B cell (primary cell): ENCODE data around the gene RAP1GAP2. TPM values are rescaled to one million over a fixed set of nuclear protein-coding genes. Genes with fewer than 3 reads are reported as not detected.

ENCODE experiments used
- ATAC-seq: fragments of 200-7000 bp; cut with Tn5 transposase; one replicate; pipeline ENCODE4 v1.10.0; 2021; ENCODE audit warnings: low read depth, mild to moderate bottlenecking, moderate number of reproducible peaks, moderate library complexity
- CTCF ChIA-PET: fragments of 350-600 bp; sonication (Branson Sonifier 250); formaldehyde crosslinking; loops from one replicate; lab custom pipeline; 2021; ENCODE audit warnings: antibody characterized with exemption, inconsistent platforms; lab: Charles Lee
- POLR2A ChIA-PET: fragments of 350-600 bp; sonication (Branson Sonifier 250); formaldehyde crosslinking; loops from one replicate; lab custom pipeline; 2021; ENCODE audit warnings: antibody characterized with exemption; lab: Charles Lee
- DNase-seq: peaks from one replicate; pipeline ENCODE4 v3.0.0; 2013
- H2AFZ ChIP-seq: 2 replicates; pipeline ENCODE4 v1.6.1; 2012; ENCODE audit warnings: mild to moderate bottlenecking, low read depth, low read length; ENCODE audit not compliant: insufficient read depth, poor library complexity, severe bottlenecking
- H3K27ac ChIP-seq, 2 donors: 1 replicate in 1 of 2; 2 replicates in 1 of 2; pipeline ENCODE4 v1.5.1; 2012 to 2013; ENCODE audit warnings: low read length in 2 of 2, mild to moderate bottlenecking in 2 of 2, moderate library complexity in 1 of 2
- H3K27me3 ChIP-seq, 4 experiments: fragments of 200-600 bp in 1 of 4; sonication (generic) in 1 of 4; replicated peaks in 1 of 4; 1 replicate in 2 of 4; 2 replicates in 2 of 4; pipeline versions ENCODE4 v1.6.1 to v1.7.0; 2013 to 2016; ENCODE audit warnings: low read length in 3 of 4, mild to moderate bottlenecking in 2 of 4, mixed read lengths in 1 of 4, moderate library complexity in 1 of 4; ENCODE audit not compliant: insufficient read depth in 4 of 4, control insufficient read depth in 3 of 4; ENCODE audit errors: control extremely low read depth in 1 of 4
- H3K36me3 ChIP-seq, 2 experiments: replicated peaks in 1 of 2; 1 replicate in 1 of 2; 2 replicates in 1 of 2; pipeline versions ENCODE4 v1.6.1 to v1.7.1; 2013; ENCODE audit warnings: low read length in 1 of 2; ENCODE audit not compliant: insufficient read depth in 2 of 2, control insufficient read depth in 1 of 2; ENCODE audit errors: control extremely low read depth in 1 of 2, extremely low read depth in 1 of 2
- H3K4me1 ChIP-seq, 2 donors: fragments of 200-600 bp in 1 of 2; sonication (generic) in 1 of 2; 1 replicate in 1 of 2; 2 replicates in 1 of 2; pipeline versions ENCODE4 v1.5.1 to v1.6.1; 2013 to 2017; ENCODE audit warnings: low read length in 2 of 2; ENCODE audit not compliant: control insufficient read depth in 2 of 2, insufficient read depth in 2 of 2
- H3K4me2 ChIP-seq: replicated peaks from 2 replicates; pipeline ENCODE3; 2012; ENCODE audit warnings: mild to moderate bottlenecking, low read depth, low read length; ENCODE audit not compliant: poor library complexity, severe bottlenecking
- H3K4me3 ChIP-seq, 5 experiments: fragments of 200-600 bp in 1 of 5; sonication (generic) in 1 of 5; 1 replicate in 3 of 5; 2 replicates in 2 of 5; pipeline versions ENCODE4 v1.5.1 to v1.7.0; 2011 to 2016; ENCODE audit warnings: low read length in 4 of 5, mild to moderate bottlenecking in 4 of 5, low read depth in 2 of 5, control low read depth in 1 of 5, moderate library complexity in 1 of 5; ENCODE audit not compliant: insufficient read depth in 1 of 5; ENCODE audit errors: control extremely low read depth in 1 of 5, extremely low read depth in 1 of 5
- H3K79me2 ChIP-seq: fragments of 200-600 bp; sonication (generic); one replicate; pipeline ENCODE4 v1.6.0; 2016; ENCODE audit warnings: low read length; ENCODE audit not compliant: control insufficient read depth, insufficient read depth
- H3K9ac ChIP-seq: fragments of 200-600 bp; sonication (generic); 2 replicates; pipeline ENCODE4 v1.6.1; 2017; ENCODE audit warnings: mild to moderate bottlenecking, low read length, moderate library complexity
- H3K9me3 ChIP-seq, 3 donors: one replicate each; pipeline versions ENCODE4 v1.6.1 to v1.7.1; 2013; ENCODE audit warnings: low read length in 2 of 3; ENCODE audit not compliant: control insufficient read depth in 2 of 3, insufficient read depth in 1 of 3; ENCODE audit errors: control extremely low read depth in 1 of 3
- H4K20me1 ChIP-seq: 2 replicates; pipeline ENCODE4 v1.6.0; 2012; ENCODE audit warnings: mild to moderate bottlenecking, low read length; ENCODE audit not compliant: insufficient read depth, control insufficient read depth, poor library complexity, severe bottlenecking
- H3K27ac Mint-ChIP-seq: one replicate; pipeline ENCODE4 v1.8.0; 2021; ENCODE audit warnings: mixed read lengths
- H3K27me3 Mint-ChIP-seq: one replicate; pipeline ENCODE4 v1.8.0; 2021; ENCODE audit warnings: mixed read lengths
- H3K4me1 Mint-ChIP-seq: one replicate; pipeline ENCODE4 v1.8.0; 2021; ENCODE audit warnings: mixed read lengths
- H3K4me3 Mint-ChIP-seq: one replicate; pipeline ENCODE4 v1.8.0; 2021; ENCODE audit warnings: mixed read lengths
- H3K9me3 Mint-ChIP-seq: one replicate; pipeline ENCODE4 v1.8.0; 2022; ENCODE audit warnings: mixed read lengths; ENCODE audit not compliant: insufficient read depth
- CTCF ChIP-seq: fragments of 200-600 bp; IDR thresholded peaks from one replicate; pipeline ENCODE4 v1.8.0; 2022; ENCODE audit warnings: antibody characterized with exemption, mild to moderate bottlenecking
- EZH2 ChIP-seq: IDR thresholded peaks from 2 replicates; pipeline ENCODE4 v1.6.1; 2012; ENCODE audit warnings: borderline replicate concordance, low read depth, mild to moderate bottlenecking, moderate library complexity, low read length; ENCODE audit not compliant: insufficient read depth, poor library complexity, severe bottlenecking
- WGBS: methylation state at CpG from one replicate; pipeline ENCODE4 v1.1.5; 2013; ENCODE audit warnings: missing lambda C conversion rate; ENCODE audit not compliant: insufficient coverage; 5-methylcytosine and 5-hydroxymethylcytosine counted together
- intact Hi-C: fragments of 100-400 bp; cut with micrococcal nuclease; formaldehyde crosslinking; loops from one replicate; pipeline ENCODE4 v1.10.0; 2022
- polyA plus RNA-seq: library from polyadenylated mRNA; depleted of rRNA; stranded (reverse); fragments of >200 nt; gene quantifications from 2 replicates; pipeline ENCODE4 v1.2.3, GENCODE V29; 2012
- total RNA-seq, 2 donors: library from RNA; stranded (reverse); fragments of 120-200 nt in 1 of 2; gene quantifications; 1 replicate in 1 of 2; 2 replicates in 1 of 2; pipeline versions ENCODE4 v1.2.3 to v1.2.4, GENCODE V29; 2013 to 2022

Gene RAP1GAP2
- total and polyA plus RNA-seq, 2 donors (not counting 1 experiment from before 2014, with no cell fraction given), result 14.9 to 16.4 TPM

DNA sequence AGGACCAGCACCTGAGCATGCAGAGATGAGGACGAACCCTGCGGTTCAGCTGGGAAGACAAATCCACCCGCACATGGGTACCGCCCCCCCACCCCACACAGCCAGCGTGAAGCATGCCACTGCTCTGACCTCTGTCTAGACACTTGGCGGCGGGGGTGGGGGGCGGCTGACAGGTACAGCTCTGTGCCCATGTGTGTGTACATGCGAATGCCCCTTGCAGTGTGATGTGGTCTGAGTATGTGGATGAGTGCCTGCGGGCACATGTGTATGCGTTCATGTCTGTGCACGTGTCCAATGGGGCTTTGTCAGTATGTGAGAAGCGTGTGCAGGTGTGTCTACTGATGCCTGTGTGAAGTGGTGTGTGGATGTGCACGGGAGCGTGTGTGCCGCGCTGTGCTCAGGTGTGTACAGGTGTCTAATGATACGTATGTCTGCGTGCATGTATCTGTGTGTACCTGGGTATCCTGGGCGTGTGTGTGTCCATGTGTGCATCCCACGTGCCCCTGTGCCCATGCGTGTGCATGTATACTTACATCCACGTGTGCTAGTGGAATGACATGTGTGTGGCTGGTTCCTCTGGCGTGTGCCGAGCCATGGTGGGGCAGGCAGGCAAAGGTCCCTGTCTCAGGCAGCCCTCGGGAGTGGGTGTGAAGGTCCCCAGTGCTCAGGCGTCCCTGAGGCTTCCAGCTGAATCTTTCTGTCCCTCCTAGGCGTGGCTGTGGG, 636 bp upstream of the RAP1GAP2 start:
- Mint-ChIP-seq H3K27me3 (no peaks in the 10 kb centered on the region), H3K4me3 (peak overlapping the region; percentile 96), H3K9me3 (no peaks in the 10 kb centered on the region), H3K4me1 (peaks cover 79% of the 10 kb centered on the region), H3K27ac (peak overlapping the region; percentile 91)
- Histone ChIP-seq H3K27me3 (peaks cover 0 to 1% (median under 1%) of the 10 kb centered on the region in 4 experiments), H3K9ac (peak overlapping the region; percentile 69), H3K27ac (peak overlapping the region; percentile 7 to 33), H3K4me2 (peak overlapping the region; percentile 95), H3K36me3 (peaks cover 0 to 4% of the 10 kb centered on the region in 2 experiments), H3K4me3 (peak overlapping the region; percentile 43 to 78 (median 62)), H3K4me1 (peaks cover 64 to 83% of the 10 kb centered on the region in 2 donors), H4K20me1 (no peaks in the 10 kb centered on the region), H2AFZ (peak overlapping the region; percentile 68), H3K79me2 (peaks cover 6% of the 10 kb centered on the region), H3K9me3 (no peaks in the 10 kb centered on the region)
- CTCF ChIA-PET, result interaction anchor here (0.9 to 3.1 kb wide), 10 partner anchors 9 to 217 kb away, joined by 5 to 18 read pairs (median 8); no protein-coding TSS in a partner anchor
- no peak for TF ChIP-seq EZH2
- TF ChIP-seq CTCF, result no peak
- DNase-seq (peak; percentile 47), ATAC-seq (no peak)
- intact Hi-C loops, result loop anchor here (1.0 kb wide), 2 partner anchors 9 to 19 kb away; no protein-coding TSS in a partner anchor
- 41% methylated on average over 25 of the region's 28 CpGs for WGBS
- POLR2A ChIA-PET, result interaction anchor here (0.6 to 2.1 kb wide), 4 partner anchors 9 to 207 kb away, joined by 3 to 22 read pairs (median 6); no protein-coding TSS in a partner anchor

DNA sequence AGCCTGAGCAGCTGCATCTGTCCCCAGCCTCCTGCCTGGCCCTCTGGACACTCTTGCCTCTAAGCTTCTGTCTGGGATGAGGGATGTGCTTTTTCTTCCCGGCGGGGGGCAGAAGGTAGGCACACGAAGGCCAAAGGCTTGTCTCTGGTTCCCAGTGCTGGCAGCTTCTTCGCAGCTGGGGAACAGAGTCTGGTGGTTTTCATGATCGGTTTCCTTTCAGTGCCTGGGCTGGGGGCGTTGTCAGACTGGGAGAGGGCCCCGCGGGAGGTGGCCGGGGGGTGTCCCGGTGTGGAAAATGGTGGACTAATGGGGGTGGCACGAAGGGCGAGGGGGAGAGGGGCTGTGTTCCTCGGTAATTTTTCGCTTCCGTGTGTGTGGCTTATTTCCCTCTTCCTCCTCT, 988 bp downstream of the RAP1GAP2 start:
- Histone ChIP-seq H3K9me3 (no peaks in the 10 kb centered on the region), H3K27me3 (no peaks in the 10 kb centered on the region), H3K79me2 (peaks cover 6% of the 10 kb centered on the region), H3K4me2 (peak overlapping the region; percentile 95), H3K27ac (no peak overlapping the region), H4K20me1 (no peaks in the 10 kb centered on the region), H3K4me3 (peak overlapping the region; percentile 18 to 78 (median 57)), H3K36me3 (peaks cover 0 to 5% of the 10 kb centered on the region in 2 experiments), H2AFZ (peak overlapping the region; percentile 68), H3K4me1 (peaks cover 50 to 67% of the 10 kb centered on the region in 2 donors), H3K9ac (peak overlapping the region; percentile 69)
- intact Hi-C loops, result no loop called here
- ATAC-seq, result no peak
- Mint-ChIP-seq H3K27ac (peak overlapping the region; percentile 91), H3K4me1 (peaks cover 64% of the 10 kb centered on the region), H3K4me3 (peak overlapping the region; percentile 96), H3K9me3 (no peaks in the 10 kb centered on the region), H3K27me3 (no peaks in the 10 kb centered on the region)
- DNase-seq, result no peak
- 8% methylated on average over 6 of the region's 15 CpGs for WGBS
- ChIA-PET POLR2A (interaction anchor here (1.3 kb wide), 1 partner anchor 11 kb away, joined by 3 read pairs; no protein-coding TSS in a partner anchor), CTCF (interaction anchor here (0.7 to 3.1 kb wide), 6 partner anchors 11 to 52 kb away, joined by 3 to 18 read pairs (median 8); no protein-coding TSS in a partner anchor)
- no peak for TF ChIP-seq EZH2
- no peak for TF ChIP-seq CTCF
